ENCODE data around the gene SAPCD2. TPM values are rescaled to one million over a fixed set of nuclear protein-coding genes. Genes with fewer than 3 reads are reported as not detected.

The SAPCD2 gene
- polyA plus RNA-seq, 1 donor from 2014 or later, result 0.22 TPM

DNA sequence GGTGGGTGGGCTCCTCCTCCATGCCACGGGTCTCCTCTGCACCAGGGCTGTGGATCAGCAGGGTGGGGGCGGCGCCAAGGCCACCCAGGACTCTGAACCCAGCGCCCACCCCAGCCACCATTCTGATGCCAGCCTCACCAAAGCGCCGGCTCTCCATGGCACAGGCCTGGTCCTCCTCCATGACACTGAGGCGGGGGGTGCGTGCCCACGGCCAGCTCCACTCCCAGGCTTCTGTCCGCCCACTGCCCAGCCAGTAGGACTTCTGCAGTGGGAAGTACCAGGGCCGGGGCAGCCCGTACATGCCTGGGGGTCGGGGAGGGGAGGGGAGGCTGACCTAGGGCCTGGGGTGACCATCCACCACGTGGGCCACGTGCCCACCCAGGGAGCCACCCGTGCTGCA lies 53.9 kb downstream of the SAPCD2 start:
- H3K4me2 ChIP-seq (ENCODE audit: low read length), result no peak overlapping the region
- H3K27me3 ChIP-seq (ENCODE audit: insufficient read depth, low read depth, low read length), result no peaks in the 10 kb centered on the region
- TF ChIP-seq SMC3 (conservative IDR thresholded peaks at IDR 0.05; ENCODE audit: poor library complexity) (no peak), MXI1 (conservative IDR thresholded peaks at IDR 0.05; ENCODE audit: poor library complexity, severe bottlenecking) (no peak)
- no peak overlapping the region for H3K9ac ChIP-seq (ENCODE audit: low read length)
- no peaks in the 10 kb centered on the region for H3K9me2 ChIP-seq (ENCODE audit: insufficient read depth, low read length)
- no peaks in the 10 kb centered on the region for H3K9me3 ChIP-seq (ENCODE audit: low read length)
- no peaks in the 10 kb centered on the region for H3K79me2 ChIP-seq (replicated peaks; ENCODE audit: insufficient read depth, low read length)
- peaks cover 7% of the 10 kb centered on the region for H3K36me3 ChIP-seq (ENCODE audit: insufficient read depth, low read length)
- H4K20me1 ChIP-seq (ENCODE audit: insufficient read depth), result no peaks in the 10 kb centered on the region
- no peak overlapping the region for H2AFZ ChIP-seq (ENCODE audit: low read depth, low read length)
- H3F3A ChIP-seq (ENCODE audit: insufficient read depth, low read length, poor library complexity, severe bottlenecking), result no peaks in the 10 kb centered on the region
- H3K27ac ChIP-seq (ENCODE audit: low read length), result no peak overlapping the region
- H3K4me3 ChIP-seq (ENCODE audit: low read length), result no peak overlapping the region

DNA sequence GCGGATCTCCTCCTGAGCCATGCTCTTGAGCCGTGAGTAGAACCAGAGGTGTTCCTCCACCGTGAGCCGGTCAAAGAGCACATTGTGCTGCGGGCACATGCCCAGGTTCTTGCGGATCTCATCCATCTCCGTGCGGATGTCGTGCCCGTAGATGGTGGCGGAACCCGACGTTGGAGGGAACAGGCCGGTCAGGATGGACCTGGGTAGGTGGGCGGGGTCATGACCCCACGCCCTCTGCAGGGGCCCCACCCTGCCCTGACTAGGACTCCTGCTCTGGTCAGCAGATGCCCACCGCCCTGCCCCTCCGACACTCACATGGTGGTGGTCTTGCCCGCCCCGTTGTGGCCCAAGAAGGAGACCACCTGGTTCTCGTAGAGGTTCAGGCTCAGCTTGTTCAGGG lies 54.4 kb downstream of the SAPCD2 start:
- H3F3A ChIP-seq (ENCODE audit: insufficient read depth, low read length, poor library complexity, severe bottlenecking), result no peaks in the 10 kb centered on the region
- no peak overlapping the region for H3K27ac ChIP-seq (ENCODE audit: low read length)
- TF ChIP-seq TAF1 (IDR thresholded peaks at IDR 0.05; ENCODE audit: low read depth), result no peak
- no peak for TF ChIP-seq SMC3 (conservative IDR thresholded peaks at IDR 0.05; ENCODE audit: poor library complexity)
- no peak for TF ChIP-seq RAD21 (conservative IDR thresholded peaks at IDR 0.05)
- no peak for TF ChIP-seq MXI1 (conservative IDR thresholded peaks at IDR 0.05; ENCODE audit: poor library complexity, severe bottlenecking)
- peaks cover 7% of the 10 kb centered on the region for H3K36me3 ChIP-seq (ENCODE audit: insufficient read depth, low read length)
- H3K9me3 ChIP-seq (ENCODE audit: low read length), result no peaks in the 10 kb centered on the region
- H3K9ac ChIP-seq (ENCODE audit: low read length), result no peak overlapping the region
- no peak overlapping the region for H3K4me2 ChIP-seq (ENCODE audit: low read length)
- H3K4me3 ChIP-seq (ENCODE audit: low read length), result no peak overlapping the region
- H4K20me1 ChIP-seq (ENCODE audit: insufficient read depth), result no peaks in the 10 kb centered on the region
- H3K27me3 ChIP-seq (ENCODE audit: insufficient read depth, low read depth, low read length), result no peaks in the 10 kb centered on the region
- no peak overlapping the region for H2AFZ ChIP-seq (ENCODE audit: low read depth, low read length)
- no peaks in the 10 kb centered on the region for H3K9me2 ChIP-seq (ENCODE audit: insufficient read depth, low read length)
- no peaks in the 10 kb centered on the region for H3K79me2 ChIP-seq (replicated peaks; ENCODE audit: insufficient read depth, low read length)

DNA sequence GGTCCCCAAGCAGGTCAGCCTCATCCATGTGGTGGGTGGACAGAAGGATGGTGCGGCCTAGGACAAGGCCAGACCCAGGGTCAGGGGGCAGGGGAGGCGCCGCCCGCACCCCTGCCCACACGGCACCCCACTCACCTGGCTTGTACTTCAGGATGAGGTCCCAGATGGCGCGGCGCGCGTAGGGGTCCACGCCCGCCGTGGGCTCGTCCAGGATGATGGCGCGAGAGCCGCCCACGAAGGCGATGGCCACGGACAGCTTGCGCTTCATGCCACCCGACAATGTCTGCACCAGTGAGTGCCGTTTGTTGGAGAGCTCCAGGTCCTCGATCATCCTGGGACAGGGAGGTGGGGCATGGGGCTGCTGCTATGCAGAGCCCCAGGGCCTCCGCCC lies 54.8 kb downstream of the SAPCD2 start:
- peaks cover 7% of the 10 kb centered on the region for H3K36me3 ChIP-seq (ENCODE audit: insufficient read depth, low read length)
- no peaks in the 10 kb centered on the region for H3K9me2 ChIP-seq (ENCODE audit: insufficient read depth, low read length)

DNA sequence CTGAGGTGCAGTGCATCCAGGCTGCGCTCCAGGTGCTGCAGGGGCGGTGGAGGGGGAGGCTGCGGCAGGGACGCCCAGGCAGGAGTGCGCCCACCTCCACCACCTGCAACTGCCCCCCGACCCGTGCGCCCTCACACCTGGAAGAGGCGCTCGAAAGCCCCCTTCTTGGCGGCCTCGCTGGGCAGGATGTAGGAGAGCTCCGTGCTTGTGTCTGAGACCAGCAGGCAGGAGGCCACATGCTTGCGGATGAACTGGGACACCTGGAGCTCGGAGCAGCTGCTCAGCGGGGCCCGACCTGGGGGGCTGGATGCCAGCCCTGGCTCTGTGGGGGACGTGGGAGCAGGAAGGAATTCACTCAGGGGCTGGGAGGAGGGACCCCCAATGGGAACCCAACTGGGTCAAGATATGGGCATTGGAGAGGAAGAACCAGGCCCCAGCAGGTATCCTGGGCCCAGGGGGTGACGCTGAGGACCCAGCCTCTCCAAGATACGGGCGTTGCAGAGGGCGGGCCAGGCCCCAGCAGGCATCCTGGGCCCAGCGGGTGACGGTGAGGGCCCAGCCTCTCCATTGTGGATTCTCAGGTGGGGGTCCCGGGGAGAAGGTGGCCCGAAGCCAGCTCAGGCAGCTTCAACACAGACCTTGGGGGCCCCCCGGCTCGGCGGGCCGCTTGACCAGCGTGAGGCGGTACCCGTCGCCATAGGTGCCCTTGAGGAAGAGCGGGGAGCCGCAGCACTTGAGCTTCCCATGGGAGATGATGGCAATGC lies 55.4 kb downstream of the SAPCD2 start:
- H2AFZ ChIP-seq (ENCODE audit: low read depth, low read length), result no peak overlapping the region
- H3K79me2 ChIP-seq (replicated peaks; ENCODE audit: insufficient read depth, low read length), result no peaks in the 10 kb centered on the region
- no peaks in the 10 kb centered on the region for H3K9me3 ChIP-seq (ENCODE audit: low read length)
- TF ChIP-seq MXI1 (conservative IDR thresholded peaks at IDR 0.05; ENCODE audit: poor library complexity, severe bottlenecking), result no peak
- TF ChIP-seq, protein P1, sequence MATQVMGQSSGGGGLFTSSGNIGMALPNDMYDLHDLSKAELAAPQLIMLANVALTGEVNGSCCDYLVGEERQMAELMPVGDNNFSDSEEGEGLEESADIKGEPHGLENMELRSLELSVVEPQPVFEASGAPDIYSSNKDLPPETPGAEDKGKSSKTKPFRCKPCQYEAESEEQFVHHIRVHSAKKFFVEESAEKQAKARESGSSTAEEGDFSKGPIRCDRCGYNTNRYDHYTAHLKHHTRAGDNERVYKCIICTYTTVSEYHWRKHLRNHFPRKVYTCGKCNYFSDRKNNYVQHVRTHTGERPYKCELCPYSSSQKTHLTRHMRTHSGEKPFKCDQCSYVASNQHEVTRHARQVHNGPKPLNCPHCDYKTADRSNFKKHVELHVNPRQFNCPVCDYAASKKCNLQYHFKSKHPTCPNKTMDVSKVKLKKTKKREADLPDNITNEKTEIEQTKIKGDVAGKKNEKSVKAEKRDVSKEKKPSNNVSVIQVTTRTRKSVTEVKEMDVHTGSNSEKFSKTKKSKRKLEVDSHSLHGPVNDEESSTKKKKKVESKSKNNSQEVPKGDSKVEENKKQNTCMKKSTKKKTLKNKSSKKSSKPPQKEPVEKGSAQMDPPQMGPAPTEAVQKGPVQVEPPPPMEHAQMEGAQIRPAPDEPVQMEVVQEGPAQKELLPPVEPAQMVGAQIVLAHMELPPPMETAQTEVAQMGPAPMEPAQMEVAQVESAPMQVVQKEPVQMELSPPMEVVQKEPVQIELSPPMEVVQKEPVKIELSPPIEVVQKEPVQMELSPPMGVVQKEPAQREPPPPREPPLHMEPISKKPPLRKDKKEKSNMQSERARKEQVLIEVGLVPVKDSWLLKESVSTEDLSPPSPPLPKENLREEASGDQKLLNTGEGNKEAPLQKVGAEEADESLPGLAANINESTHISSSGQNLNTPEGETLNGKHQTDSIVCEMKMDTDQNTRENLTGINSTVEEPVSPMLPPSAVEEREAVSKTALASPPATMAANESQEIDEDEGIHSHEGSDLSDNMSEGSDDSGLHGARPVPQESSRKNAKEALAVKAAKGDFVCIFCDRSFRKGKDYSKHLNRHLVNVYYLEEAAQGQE (IDR thresholded peaks at IDR 0.05; ENCODE audit: borderline replicate concordance), result no peak
- TF ChIP-seq EP300 (conservative IDR thresholded peaks at IDR 0.05; ENCODE audit: poor library complexity, severe bottlenecking), result no peak
- no peak for TF ChIP-seq RAD21 (conservative IDR thresholded peaks at IDR 0.05)
- TF ChIP-seq EZH2 (IDR thresholded peaks at IDR 0.05; ENCODE audit: borderline replicate concordance, insufficient read depth, low read length, poor library complexity, severe bottlenecking), result no peak
- no peak for TF ChIP-seq POLR2AphosphoS5 (IDR thresholded peaks at IDR 0.05)
- TF ChIP-seq, protein P2, sequence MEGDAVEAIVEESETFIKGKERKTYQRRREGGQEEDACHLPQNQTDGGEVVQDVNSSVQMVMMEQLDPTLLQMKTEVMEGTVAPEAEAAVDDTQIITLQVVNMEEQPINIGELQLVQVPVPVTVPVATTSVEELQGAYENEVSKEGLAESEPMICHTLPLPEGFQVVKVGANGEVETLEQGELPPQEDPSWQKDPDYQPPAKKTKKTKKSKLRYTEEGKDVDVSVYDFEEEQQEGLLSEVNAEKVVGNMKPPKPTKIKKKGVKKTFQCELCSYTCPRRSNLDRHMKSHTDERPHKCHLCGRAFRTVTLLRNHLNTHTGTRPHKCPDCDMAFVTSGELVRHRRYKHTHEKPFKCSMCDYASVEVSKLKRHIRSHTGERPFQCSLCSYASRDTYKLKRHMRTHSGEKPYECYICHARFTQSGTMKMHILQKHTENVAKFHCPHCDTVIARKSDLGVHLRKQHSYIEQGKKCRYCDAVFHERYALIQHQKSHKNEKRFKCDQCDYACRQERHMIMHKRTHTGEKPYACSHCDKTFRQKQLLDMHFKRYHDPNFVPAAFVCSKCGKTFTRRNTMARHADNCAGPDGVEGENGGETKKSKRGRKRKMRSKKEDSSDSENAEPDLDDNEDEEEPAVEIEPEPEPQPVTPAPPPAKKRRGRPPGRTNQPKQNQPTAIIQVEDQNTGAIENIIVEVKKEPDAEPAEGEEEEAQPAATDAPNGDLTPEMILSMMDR (IDR thresholded peaks at IDR 0.05; ENCODE audit: poor library complexity, severe bottlenecking), result no peak
- TF ChIP-seq SMC3 (conservative IDR thresholded peaks at IDR 0.05; ENCODE audit: poor library complexity), result no peak
- no peak overlapping the region for H3K9ac ChIP-seq (ENCODE audit: low read length)
- H3K36me3 ChIP-seq (ENCODE audit: insufficient read depth, low read length), result peaks cover 7% of the 10 kb centered on the region
- H3K4me3 ChIP-seq (ENCODE audit: low read length), result no peak overlapping the region
- H3K4me2 ChIP-seq (ENCODE audit: low read length), result no peak overlapping the region
- no peaks in the 10 kb centered on the region for H3K27me3 ChIP-seq (ENCODE audit: insufficient read depth, low read depth, low read length)
- H3K9me2 ChIP-seq (ENCODE audit: insufficient read depth, low read length), result no peaks in the 10 kb centered on the region
- H3K27ac ChIP-seq (ENCODE audit: low read length), result no peak overlapping the region
- H3F3A ChIP-seq (ENCODE audit: insufficient read depth, low read length, poor library complexity, severe bottlenecking), result no peaks in the 10 kb centered on the region
- H4K20me1 ChIP-seq (ENCODE audit: insufficient read depth), result no peaks in the 10 kb centered on the region

More for the DNA sequence above, 54.8 kb downstream of the SAPCD2 start:
- H3K4me3 ChIP-seq (ENCODE audit: low read length), result no peak overlapping the region
- H3K4me2 ChIP-seq (ENCODE audit: low read length), result no peak overlapping the region
- H3K79me2 ChIP-seq (replicated peaks; ENCODE audit: insufficient read depth, low read length), result no peaks in the 10 kb centered on the region
- no peaks in the 10 kb centered on the region for H4K20me1 ChIP-seq (ENCODE audit: insufficient read depth)
- H3F3A ChIP-seq (ENCODE audit: insufficient read depth, low read length, poor library complexity, severe bottlenecking), result no peaks in the 10 kb centered on the region
- no peaks in the 10 kb centered on the region for H3K9me3 ChIP-seq (ENCODE audit: low read length)
- no peaks in the 10 kb centered on the region for H3K27me3 ChIP-seq (ENCODE audit: insufficient read depth, low read depth, low read length)
- TF ChIP-seq RAD21 (conservative IDR thresholded peaks at IDR 0.05) (no peak), EZH2 (IDR thresholded peaks at IDR 0.05; ENCODE audit: borderline replicate concordance, insufficient read depth, low read length, poor library complexity, severe bottlenecking) (no peak), POLR2AphosphoS5 (IDR thresholded peaks at IDR 0.05) (no peak), SMC3 (conservative IDR thresholded peaks at IDR 0.05; ENCODE audit: poor library complexity) (no peak)
- H3K27ac ChIP-seq (ENCODE audit: low read length), result no peak overlapping the region
- H2AFZ ChIP-seq (ENCODE audit: low read depth, low read length), result no peak overlapping the region
- H3K9ac ChIP-seq (ENCODE audit: low read length), result no peak overlapping the region
